ENCODE measurements around the gene ZFAND4. TPM values are rescaled to one million over a fixed set of nuclear protein-coding genes. Genes with fewer than 3 reads are reported as not detected.

The ZFAND4 gene
- total and polyA plus RNA-seq, 9 of the 15 experiments (the other 6 are each of a cell fraction or from before 2014, with no cell fraction given), result 0.42 to 3.0 (median 1.5) TPM

GRCh38 chr10:45608052-45608451 is 64.5 kb downstream of the ZFAND4 start (continued):
- no peak for TF ChIP-seq NUFIP1 (IDR thresholded peaks at IDR 0.05; ENCODE audit: partially characterized antibody)
- TF ChIP-seq IRF9 (tag; IDR thresholded peaks at IDR 0.05), result no peak
- no peak for TF ChIP-seq ZNF24 (IDR thresholded peaks at IDR 0.05)
- TF ChIP-seq, protein P1, sequence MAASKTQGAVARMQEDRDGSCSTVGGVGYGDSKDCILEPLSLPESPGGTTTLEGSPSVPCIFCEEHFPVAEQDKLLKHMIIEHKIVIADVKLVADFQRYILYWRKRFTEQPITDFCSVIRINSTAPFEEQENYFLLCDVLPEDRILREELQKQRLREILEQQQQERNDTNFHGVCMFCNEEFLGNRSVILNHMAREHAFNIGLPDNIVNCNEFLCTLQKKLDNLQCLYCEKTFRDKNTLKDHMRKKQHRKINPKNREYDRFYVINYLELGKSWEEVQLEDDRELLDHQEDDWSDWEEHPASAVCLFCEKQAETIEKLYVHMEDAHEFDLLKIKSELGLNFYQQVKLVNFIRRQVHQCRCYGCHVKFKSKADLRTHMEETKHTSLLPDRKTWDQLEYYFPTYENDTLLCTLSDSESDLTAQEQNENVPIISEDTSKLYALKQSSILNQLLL (CRISPR knock-in tag; IDR thresholded peaks at IDR 0.05; ENCODE audit: borderline replicate concordance), result no peak
- no peak for TF ChIP-seq U2AF2 (optimal IDR thresholded peaks at IDR 0.05; ENCODE audit: low read depth, low read length)

DNA sequence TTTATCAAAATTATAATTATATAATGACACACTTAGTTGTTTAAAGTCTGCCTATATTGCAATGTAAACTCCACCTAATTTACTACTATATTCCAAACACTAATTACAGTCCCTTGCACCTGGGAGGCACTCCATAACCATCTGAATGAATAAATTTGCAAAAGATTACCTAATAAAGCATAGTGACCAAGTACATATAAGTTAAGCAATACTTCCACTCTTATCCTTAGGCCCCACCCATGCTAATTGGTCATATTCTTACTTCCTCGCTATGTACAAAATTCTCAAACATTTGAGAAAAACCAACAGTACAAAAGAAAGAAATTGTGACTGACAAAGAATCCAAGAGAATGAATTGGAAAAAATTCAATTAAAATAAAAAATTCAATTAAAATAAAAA is 65.3 kb downstream of the ZFAND4 start:
- Histone ChIP-seq H3K9ac (ENCODE audit: insufficient read depth in 1 of 2, low read depth in 2 of 2, low read length in 2 of 2) (no peak overlapping the region), H3K9me3 (replicated peaks; ENCODE audit: control insufficient read depth, insufficient read depth, low read depth, low read length) (no peaks in the 10 kb centered on the region), H3K9me1 (ENCODE audit: control insufficient read depth, insufficient read depth, low read length) (no peaks in the 10 kb centered on the region), H4K20me1 (replicated peaks; ENCODE audit: control insufficient read depth, insufficient read depth, low read length) (no peaks in the 10 kb centered on the region), H3K4me2 (ENCODE audit: insufficient read depth, low read length) (no peak overlapping the region), H2AFZ (ENCODE audit: low read depth, low read length) (no peak overlapping the region), H3K36me3 (ENCODE audit: control insufficient read depth, insufficient read depth, low read length) (no peaks in the 10 kb centered on the region), H3K4me1 (replicated peaks in 1 of 2; ENCODE audit: control insufficient read depth in 2 of 2, insufficient read depth in 2 of 2, low read length in 2 of 2) (no peaks in the 10 kb centered on the region), H3K4me3 (no peak overlapping the region), H3K27ac (ENCODE audit: extremely low read depth, low read depth, low read length) (no peak overlapping the region), H3K79me2 (ENCODE audit: control insufficient read depth, insufficient read depth, low read length) (no peaks in the 10 kb centered on the region), H3K27me3 (ENCODE audit: control insufficient read depth in 2 of 2, insufficient read depth in 2 of 2, low read length in 2 of 2) (no peaks in the 10 kb centered on the region)
- ChIA-PET CTCF (ENCODE audit: low intra/inter-chr PET ratio) (interaction anchor here (0.6 kb wide), 1 partner anchor 372 kb away, joined by 3 read pairs; no protein-coding TSS in a partner anchor), POLR2A (no interaction called here)
- in situ Hi-C loops (cut with MboI), result no loop called here
- TF ChIP-seq ZNF165 (CRISPR knock-in tag; IDR thresholded peaks at IDR 0.05; ENCODE audit: borderline replicate concordance), result no peak
- BruUV-seq (replicated peaks), result no TSS peak
- intact Hi-C loops (cut with micrococcal nuclease), result no loop called here
- DNase-seq (ENCODE audit: extremely low read depth in 1 of 4, low spot score in 3 of 4) (no peak), ATAC-seq (no peak), FAIRE-seq (no peak)
- 70% methylated on average over 1 of the region's 1 CpG for WGBS (ENCODE audit: insufficient coverage, low coverage, missing lambda C conversion rate)
